Activated CD4-positive, alpha-beta memory T cell treated with anti-CD3 and anti-CD28 coated beads, Interleukin-2, amount 10 ng/mL, durations not matched to agents 7 days and 5 days (primary cell): Measurements from ENCODE around the gene CCNC. TPM values are rescaled to one million over a fixed set of nuclear protein-coding genes. Genes with fewer than 3 reads are reported as not detected.

Source experiments
- CTCF ChIA-PET: fragments of 350-600 bp; sonication (Branson Sonifier 250); formaldehyde crosslinking; loops from one replicate; lab custom pipeline; 2021; ENCODE audit warnings: antibody characterized with exemption, inconsistent platforms; lab: Charles Lee
- POLR2A ChIA-PET: fragments of 350-600 bp; sonication (Branson Sonifier 250); formaldehyde crosslinking; loops from one replicate; lab custom pipeline; 2021; ENCODE audit warnings: antibody characterized with exemption; lab: Charles Lee
- DNase-seq: peaks from one replicate; pipeline ENCODE4 v3.0.0-alpha.2; 2020
- H3K27ac Mint-ChIP-seq: one replicate; pipeline ENCODE4 v1.8.0; 2021; ENCODE audit warnings: mild to moderate bottlenecking, mixed read lengths
- H3K27me3 Mint-ChIP-seq: one replicate; pipeline ENCODE4 v1.8.0; 2021; ENCODE audit warnings: mixed read lengths
- H3K36me3 Mint-ChIP-seq: one replicate; pipeline ENCODE4 v1.8.0; 2021; ENCODE audit warnings: low read depth, mixed read lengths
- H3K4me1 Mint-ChIP-seq: one replicate; pipeline ENCODE4 v1.8.0; 2021; ENCODE audit warnings: mixed read lengths
- H3K4me3 Mint-ChIP-seq: one replicate; pipeline ENCODE4 v1.8.0; 2021; ENCODE audit warnings: mild to moderate bottlenecking, mixed read lengths
- H3K9me3 Mint-ChIP-seq: one replicate; pipeline ENCODE4 v1.8.0; 2021; ENCODE audit warnings: mixed read lengths
- total RNA-seq, 2 experiments: library from RNA; stranded (reverse); gene quantifications; one replicate each; pipeline ENCODE4 v1.2.3, GENCODE V29; 2021

The CCNC gene, protein sequence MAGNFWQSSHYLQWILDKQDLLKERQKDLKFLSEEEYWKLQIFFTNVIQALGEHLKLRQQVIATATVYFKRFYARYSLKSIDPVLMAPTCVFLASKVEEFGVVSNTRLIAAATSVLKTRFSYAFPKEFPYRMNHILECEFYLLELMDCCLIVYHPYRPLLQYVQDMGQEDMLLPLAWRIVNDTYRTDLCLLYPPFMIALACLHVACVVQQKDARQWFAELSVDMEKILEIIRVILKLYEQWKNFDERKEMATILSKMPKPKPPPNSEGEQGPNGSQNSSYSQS
- 10 to 100 TPM; 41.5 to 45.4 TPM for total RNA-seq

DNA sequence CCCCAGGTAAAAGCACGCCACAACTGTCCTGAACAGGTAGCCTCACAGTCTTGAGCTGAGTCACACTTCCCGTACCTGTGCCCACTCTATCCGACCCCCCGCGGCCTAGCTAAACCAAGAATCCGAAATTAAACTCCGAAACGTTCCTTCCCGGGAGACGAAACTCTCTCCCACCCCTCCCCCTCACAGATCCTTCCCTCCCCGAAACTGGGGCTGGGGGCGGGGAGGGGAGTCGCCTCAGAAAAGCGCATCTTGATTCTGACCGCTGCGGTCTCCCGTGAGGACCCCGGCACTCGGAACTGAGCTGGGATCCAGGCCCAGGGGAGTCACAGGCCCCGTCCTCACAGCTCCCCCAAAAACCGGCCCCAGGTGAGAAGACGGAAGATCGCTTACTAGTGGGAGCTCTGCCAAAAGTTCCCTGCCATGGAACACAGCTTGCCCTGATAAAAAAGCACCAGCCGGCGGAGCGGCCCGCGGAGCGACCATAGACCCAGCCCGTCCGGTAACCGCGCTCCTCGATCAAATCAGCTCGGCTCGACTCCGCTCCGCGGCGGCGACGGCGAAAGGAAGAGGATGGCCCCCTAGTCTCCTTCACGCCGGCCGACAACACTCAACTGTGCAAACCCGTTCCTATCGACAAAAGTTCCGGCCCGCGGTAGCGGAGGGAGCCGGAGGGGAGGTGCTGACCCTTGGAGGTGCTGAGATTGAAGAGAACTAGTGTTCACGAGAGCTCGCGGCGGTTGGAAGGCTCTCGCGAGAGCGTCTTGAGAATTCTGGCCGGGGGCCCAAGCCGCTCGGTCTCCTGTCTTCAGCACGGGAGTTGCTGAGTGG is at the start of gene CCNC:
Gene CCNC (minus strand): TSS at position 558 of the 831 bp plus-strand sequence. CDS start 133 bp downstream, at position 425.
- no peaks in the 10 kb centered on the region for H3K9me3 Mint-ChIP-seq
- H3K4me1 Mint-ChIP-seq = peaks cover 27% of the 10 kb centered on the region
- peaks cover 10% of the 10 kb centered on the region for H3K36me3 Mint-ChIP-seq
- peak within 1 kb of the TSS; percentile 89 for H3K27ac Mint-ChIP-seq
- POLR2A ChIA-PET = interaction anchor here (0.6 to 2.0 kb wide), 22 partner anchors 9 to 621 kb away, joined by 3 to 26 read pairs (median 3); partner anchors contain the start of genes COQ3, FBXL4, PNISR and USP45
- peak within 1 kb of the TSS; percentile 98 for H3K4me3 Mint-ChIP-seq
- no peaks in the 10 kb centered on the region for H3K27me3 Mint-ChIP-seq
- CTCF ChIA-PET = interaction anchor here (0.7 to 2.1 kb wide), 8 partner anchors 17 to 238 kb away, joined by 3 to 15 read pairs (median 4); partner anchors contain the start of gene PNISR
- peak; percentile 90 for DNase-seq

GRCh38 chr6:99617131-99617530 is 48.7 kb upstream of the CCNC start:
- Mint-ChIP-seq H3K4me1 (peaks cover 11% of the 10 kb centered on the region), H3K36me3 (no peaks in the 10 kb centered on the region), H3K27ac (no peak overlapping the region), H3K9me3 (peaks cover 2% of the 10 kb centered on the region), H3K27me3 (peaks cover 77% of the 10 kb centered on the region), H3K4me3 (no peak overlapping the region)
- ChIA-PET POLR2A (no interaction called here), CTCF (interaction anchor here (0.9 to 1.4 kb wide), 3 partner anchors 16 to 31 kb away, joined by 3 to 6 read pairs (median 4); no protein-coding TSS in a partner anchor)
- DNase-seq = no peak

GRCh38 chr6:99614430-99615186 is 46.1 kb upstream of the CCNC start:
- CTCF ChIA-PET = interaction anchor here (2.1 kb wide), 1 partner anchor 26 kb away, joined by 6 read pairs; no protein-coding TSS in a partner anchor
- POLR2A ChIA-PET = interaction anchor here (0.7 to 1.5 kb wide), 2 partner anchors 11 to 46 kb away, joined by 3 read pairs; partner anchors contain the start of gene CCNC
- Mint-ChIP-seq H3K27ac (peak overlapping the region; percentile 47), H3K4me3 (peak overlapping the region; percentile 48), H3K27me3 (peaks cover 76% of the 10 kb centered on the region), H3K4me1 (peaks cover 32% of the 10 kb centered on the region), H3K9me3 (peaks cover 2% of the 10 kb centered on the region), H3K36me3 (no peaks in the 10 kb centered on the region)
- DNase-seq = no peak

DNA sequence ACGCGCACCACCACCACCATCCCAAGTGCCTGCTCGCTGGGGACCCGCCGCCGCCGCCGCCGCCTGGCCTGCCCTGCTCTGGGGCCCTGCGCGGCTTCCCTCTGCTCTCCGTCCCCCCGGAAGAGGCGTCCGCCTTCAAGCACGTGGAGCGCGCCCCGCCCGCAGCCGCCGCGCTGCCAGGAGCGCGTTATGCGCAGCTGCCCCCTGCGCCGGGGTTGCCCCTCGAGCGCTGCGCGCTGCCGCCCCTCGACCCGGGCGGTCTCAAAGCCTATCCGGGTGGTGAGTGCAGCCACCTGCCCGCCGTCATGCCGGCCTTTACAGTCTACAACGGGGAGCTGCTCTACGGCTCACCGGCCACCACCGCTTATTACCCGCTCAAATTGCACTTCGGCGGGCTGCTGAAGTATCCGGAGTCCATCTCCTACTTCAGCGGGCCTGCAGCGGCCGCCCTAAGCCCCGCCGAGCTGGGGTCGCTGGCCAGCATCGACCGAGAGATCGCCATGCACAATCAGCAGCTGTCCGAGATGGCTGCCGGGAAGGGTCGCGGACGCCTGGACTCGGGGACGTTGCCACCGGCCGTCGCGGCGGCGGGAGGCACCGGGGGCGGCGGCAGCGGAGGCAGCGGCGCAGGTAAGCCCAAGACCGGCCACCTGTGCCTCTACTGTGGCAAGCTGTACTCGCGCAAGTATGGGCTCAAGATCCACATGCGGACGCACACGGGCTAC is 45.4 kb upstream of the CCNC start:
- POLR2A ChIA-PET = interaction anchor here (0.7 to 1.5 kb wide), 2 partner anchors 10 to 46 kb away, joined by 3 read pairs; partner anchors contain the start of gene CCNC
- H3K4me3 Mint-ChIP-seq = peak overlapping the region; percentile 48
- CTCF ChIA-PET = interaction anchor here (2.1 kb wide), 1 partner anchor 25 kb away, joined by 6 read pairs; no protein-coding TSS in a partner anchor
- peaks cover 2% of the 10 kb centered on the region for H3K9me3 Mint-ChIP-seq
- H3K4me1 Mint-ChIP-seq = peaks cover 36% of the 10 kb centered on the region
- H3K27ac Mint-ChIP-seq = no peak overlapping the region
- H3K36me3 Mint-ChIP-seq = no peaks in the 10 kb centered on the region
- peaks cover 75% of the 10 kb centered on the region for H3K27me3 Mint-ChIP-seq
- DNase-seq = no peak

- Mint-ChIP-seq H3K36me3 (no peaks in the 10 kb centered on the region), H3K4me3 (peak overlapping the region; percentile 27), H3K27me3 (peaks cover 77% of the 10 kb centered on the region), H3K27ac (no peak overlapping the region), H3K4me1 (peaks cover 40% of the 10 kb centered on the region), H3K9me3 (peaks cover 2% of the 10 kb centered on the region)
- ChIA-PET CTCF (interaction anchor here (0.6 to 2.1 kb wide), 2 partner anchors 9 to 25 kb away, joined by 4 to 6 read pairs; no protein-coding TSS in a partner anchor), POLR2A (interaction anchor here (1.5 kb wide), 1 partner anchor 10 kb away, joined by 3 read pairs; no protein-coding TSS in a partner anchor)
- DNase-seq = peak; percentile 47
Measured at GRCh38 chr6:99613409-99613704, 44.9 kb upstream of the CCNC start.

- CTCF ChIA-PET = interaction anchor here (0.6 to 2.2 kb wide), 4 partner anchors 10 to 134 kb away, joined by 4 to 6 read pairs (median 6); no protein-coding TSS in a partner anchor
- peaks cover 77% of the 10 kb centered on the region for H3K27me3 Mint-ChIP-seq
Measured at GRCh38 chr6:99612551-99613408, 44.3 kb upstream of the CCNC start.

DNA sequence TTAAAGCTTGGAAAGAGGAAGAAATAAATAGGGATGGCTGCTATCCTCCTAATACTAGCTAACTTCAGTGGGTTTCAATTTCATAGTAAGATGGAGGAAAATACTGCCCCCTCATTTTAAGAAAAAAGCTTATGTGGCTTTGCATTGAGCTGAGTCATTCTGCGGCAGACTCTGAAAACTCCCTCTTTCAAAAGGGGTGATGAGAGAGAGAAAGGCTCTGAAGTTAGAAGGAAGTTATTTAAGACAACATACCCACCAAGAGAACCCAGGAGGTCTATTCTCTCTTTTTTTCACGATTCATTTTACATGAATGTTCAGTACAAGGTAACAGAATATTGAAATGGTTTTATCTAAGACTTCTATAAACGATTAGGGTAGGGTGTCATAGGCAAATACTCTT is 42.7 kb upstream of the CCNC start:
- ChIA-PET POLR2A (no interaction called here), CTCF (interaction anchor here (1.7 to 2.2 kb wide), 2 partner anchors 22 to 135 kb away, joined by 6 read pairs; no protein-coding TSS in a partner anchor)
- H3K9me3 Mint-ChIP-seq = no peaks in the 10 kb centered on the region
- H3K27me3 Mint-ChIP-seq = peaks cover 79% of the 10 kb centered on the region
- H3K27ac Mint-ChIP-seq = no peak overlapping the region
- no peak overlapping the region for H3K4me3 Mint-ChIP-seq
- H3K4me1 Mint-ChIP-seq = peaks cover 45% of the 10 kb centered on the region
- H3K36me3 Mint-ChIP-seq = peaks cover 2% of the 10 kb centered on the region
- no peak for DNase-seq

More at GRCh38 chr6:99612551-99613408, 44.3 kb upstream of the CCNC start:
- DNase-seq = no peak
- no peaks in the 10 kb centered on the region for H3K9me3 Mint-ChIP-seq
- POLR2A ChIA-PET = interaction anchor here (1.5 kb wide), 1 partner anchor 9 kb away, joined by 3 read pairs; no protein-coding TSS in a partner anchor
- H3K27ac Mint-ChIP-seq = no peak overlapping the region
- H3K4me1 Mint-ChIP-seq = peaks cover 42% of the 10 kb centered on the region
- no peaks in the 10 kb centered on the region for H3K36me3 Mint-ChIP-seq
- no peak overlapping the region for H3K4me3 Mint-ChIP-seq

- H3K4me3 Mint-ChIP-seq = no peak overlapping the region
- peaks cover 47% of the 10 kb centered on the region for H3K4me1 Mint-ChIP-seq
- CTCF ChIA-PET = interaction anchor here (1.9 to 2.2 kb wide), 2 partner anchors 21 to 136 kb away, joined by 5 to 6 read pairs; no protein-coding TSS in a partner anchor
- no peaks in the 10 kb centered on the region for H3K9me3 Mint-ChIP-seq
- POLR2A ChIA-PET = interaction anchor here (2.2 kb wide), 1 partner anchor 21 kb away, joined by 6 read pairs; no protein-coding TSS in a partner anchor
- no peak overlapping the region for H3K27ac Mint-ChIP-seq
- H3K36me3 Mint-ChIP-seq = peaks cover 3% of the 10 kb centered on the region
- peaks cover 79% of the 10 kb centered on the region for H3K27me3 Mint-ChIP-seq
- no peak for DNase-seq
Measured at GRCh38 chr6:99609905-99610489, 41.5 kb upstream of the CCNC start.

- H3K27ac Mint-ChIP-seq = no peak overlapping the region
- no peak overlapping the region for H3K4me3 Mint-ChIP-seq
- no peak for DNase-seq
- H3K36me3 Mint-ChIP-seq = peaks cover 8% of the 10 kb centered on the region
- ChIA-PET POLR2A (interaction anchor here (0.9 to 2.2 kb wide), 3 partner anchors 10 to 23 kb away, joined by 3 to 6 read pairs (median 3); no protein-coding TSS in a partner anchor), CTCF (interaction anchor here (1.1 to 1.9 kb wide), 2 partner anchors 16 to 20 kb away, joined by 4 to 5 read pairs; no protein-coding TSS in a partner anchor)
- peaks cover 81% of the 10 kb centered on the region for H3K27me3 Mint-ChIP-seq
- peaks cover 48% of the 10 kb centered on the region for H3K4me1 Mint-ChIP-seq
- no peaks in the 10 kb centered on the region for H3K9me3 Mint-ChIP-seq
Measured at GRCh38 chr6:99608886-99609482, 40.5 kb upstream of the CCNC start.
